Panc1 (cell line): ENCODE data around the gene KIF15. TPM values are rescaled to one million over a fixed set of nuclear protein-coding genes. Genes with fewer than 3 reads are reported as not detected.

Source experiments
- ATAC-seq: fragments of 200-7000 bp; cut with Tn5 transposase; 2 replicates; pipeline ENCODE4 v1.9.1; 2020; ENCODE audit warnings: mild to moderate bottlenecking, moderate library complexity
- BruUV-seq: library from RNA; stranded (reverse); fragments of 400-500 nt; replicated peaks from 2 replicates; lab custom pipeline; 2021; lab: Mats Ljungman, UMichigan
- CTCF ChIA-PET: fragments of 300-600 bp; sonication (Branson Sonifier 250); formaldehyde crosslinking; loops from one replicate; lab custom pipeline; 2022; ENCODE audit warnings: antibody characterized with exemption; lab: Charles Lee
- POLR2A ChIA-PET: fragments of 300-600 bp; sonication (Branson Sonifier 250); formaldehyde crosslinking; loops from one replicate; lab custom pipeline; 2022; ENCODE audit warnings: antibody characterized with exemption; lab: Charles Lee
- DNase-seq: peaks from one replicate; pipeline ENCODE4 v3.0.0-alpha.2; 2010; ENCODE audit warnings: low read depth, low spot score
- H3K27ac ChIP-seq: 2 replicates; pipeline ENCODE4 v1.5.1; 2011; ENCODE audit warnings: mild to moderate bottlenecking, low read length, inconsistent platforms
- H3K27me3 ChIP-seq: fragments of 200-500 bp; sonication (Bioruptor generic); 2 replicates; pipeline ENCODE4 v1.6.0; 2014; ENCODE audit warnings: low read length, inconsistent platforms; ENCODE audit not compliant: control insufficient read depth, insufficient read depth
- H3K36me3 ChIP-seq: fragments of 200-500 bp; sonication (Bioruptor generic); 2 replicates; pipeline ENCODE4 v1.5.1; 2014; ENCODE audit warnings: inconsistent platforms, mild to moderate bottlenecking, low read length, moderate library complexity; ENCODE audit not compliant: control insufficient read depth, insufficient read depth
- H3K4me1 ChIP-seq: 2 replicates; pipeline ENCODE4 v1.5.1; 2011; ENCODE audit warnings: inconsistent platforms, mild to moderate bottlenecking, low read length, moderate library complexity; ENCODE audit not compliant: control insufficient read depth, insufficient read depth
- H3K4me3 ChIP-seq, 2 experiments: 2 replicates each; pipeline ENCODE4 v1.5.1; 2011 to 2012; ENCODE audit warnings: low read depth in 2 of 2, low read length in 2 of 2, mild to moderate bottlenecking in 2 of 2, inconsistent platforms in 1 of 2, moderate library complexity in 1 of 2
- H3K9me3 ChIP-seq: fragments of 200-500 bp; sonication (Bioruptor generic); 2 replicates; pipeline ENCODE4 v1.5.1; 2014; ENCODE audit warnings: low read depth, mild to moderate bottlenecking, inconsistent platforms, low read length, moderate library complexity; ENCODE audit not compliant: control insufficient read depth, insufficient read depth
- POLR2AphosphoS5 ChIP-seq: IDR thresholded peaks from 2 replicates; pipeline ENCODE4 v1.6.1; 2012; ENCODE audit warnings: mild to moderate bottlenecking, low read depth, low read length, moderate library complexity
- SIN3A ChIP-seq: IDR thresholded peaks from 2 replicates; pipeline ENCODE4 v1.6.1; 2012; ENCODE audit warnings: low read depth, mild to moderate bottlenecking, low read length, moderate library complexity, borderline replicate concordance; ENCODE audit not compliant: insufficient read depth
- TCF7L2 ChIP-seq: IDR thresholded peaks from 2 replicates; pipeline ENCODE4 v1.6.1; 2011; ENCODE audit warnings: mild to moderate bottlenecking, low read depth, low read length, inconsistent platforms
- in situ Hi-C: cut with HindIII; loops from 2 replicates; pipeline ENCODE4 v1.10.0; 2016; ENCODE audit warnings: low sequenced_read_pairs, low pct_unique_long_range_greater_than_20kb
- intact Hi-C: fragments of 100-400 bp; cut with micrococcal nuclease; formaldehyde crosslinking; loops from one replicate; pipeline ENCODE4 v1.10.0; 2022; ENCODE audit not compliant: unreplicated experiment
- total RNA-seq: library from RNA; stranded (reverse); gene quantifications from one replicate; pipeline ENCODE4 v1.2.1, GENCODE V29; 2021; ENCODE audit not compliant: unreplicated experiment
- TF ChIP-seq, protein P1 (sequence below), 2 experiments: IDR thresholded peaks; 2 replicates each; pipeline ENCODE4 v1.6.1; 2011 to 2012; ENCODE audit warnings: low read depth in 2 of 2, control low read depth in 1 of 2, low read length in 1 of 2, mild to moderate bottlenecking in 1 of 2, moderate library complexity in 1 of 2; ENCODE audit not compliant: insufficient read depth in 1 of 2
- TF ChIP-seq, protein P2 (sequence below): fragments of 450-650 bp; IDR thresholded peaks from 2 replicates; pipeline ENCODE4 v1.5.1; 2017; ENCODE audit warnings: mild to moderate bottlenecking

The KIF15 gene
- total RNA-seq, 1 experiment from 2014 or later = 12.2 TPM

DNA sequence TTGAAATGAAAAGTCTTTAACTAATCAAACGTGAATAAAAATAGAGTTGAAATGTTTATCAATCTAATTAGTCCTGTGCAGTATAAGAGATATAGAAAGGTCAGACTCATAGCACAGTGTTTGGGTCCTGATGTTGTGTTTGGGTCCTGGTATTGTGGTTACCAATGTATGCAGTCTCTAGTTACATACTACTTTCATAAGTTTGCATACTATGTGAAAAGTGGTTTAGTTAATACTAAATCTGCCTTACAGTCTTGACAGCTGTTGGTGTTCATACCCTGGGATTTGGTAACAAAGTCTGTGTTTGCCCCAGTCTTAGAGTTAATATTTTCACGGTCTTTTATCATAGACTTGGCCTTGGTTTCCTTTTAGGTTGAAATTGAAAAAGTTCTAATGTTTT is 41.7 kb downstream of the KIF15 start:
- ChIA-PET CTCF (no interaction called here), POLR2A (no interaction called here)
- Histone ChIP-seq H3K4me1 (no peaks in the 10 kb centered on the region), H3K4me3 (no peak overlapping the region), H3K27ac (no peak overlapping the region), H3K27me3 (no peaks in the 10 kb centered on the region), H3K36me3 (peaks cover 3% of the 10 kb centered on the region; the same call in 1 of the 2 replicates), H3K9me3 (no peaks in the 10 kb centered on the region)
- intact Hi-C loops = no loop called here
- in situ Hi-C loops = no loop called here
- ATAC-seq = no peak
- DNase-seq = no peak
- TF ChIP-seq, protein P1, sequence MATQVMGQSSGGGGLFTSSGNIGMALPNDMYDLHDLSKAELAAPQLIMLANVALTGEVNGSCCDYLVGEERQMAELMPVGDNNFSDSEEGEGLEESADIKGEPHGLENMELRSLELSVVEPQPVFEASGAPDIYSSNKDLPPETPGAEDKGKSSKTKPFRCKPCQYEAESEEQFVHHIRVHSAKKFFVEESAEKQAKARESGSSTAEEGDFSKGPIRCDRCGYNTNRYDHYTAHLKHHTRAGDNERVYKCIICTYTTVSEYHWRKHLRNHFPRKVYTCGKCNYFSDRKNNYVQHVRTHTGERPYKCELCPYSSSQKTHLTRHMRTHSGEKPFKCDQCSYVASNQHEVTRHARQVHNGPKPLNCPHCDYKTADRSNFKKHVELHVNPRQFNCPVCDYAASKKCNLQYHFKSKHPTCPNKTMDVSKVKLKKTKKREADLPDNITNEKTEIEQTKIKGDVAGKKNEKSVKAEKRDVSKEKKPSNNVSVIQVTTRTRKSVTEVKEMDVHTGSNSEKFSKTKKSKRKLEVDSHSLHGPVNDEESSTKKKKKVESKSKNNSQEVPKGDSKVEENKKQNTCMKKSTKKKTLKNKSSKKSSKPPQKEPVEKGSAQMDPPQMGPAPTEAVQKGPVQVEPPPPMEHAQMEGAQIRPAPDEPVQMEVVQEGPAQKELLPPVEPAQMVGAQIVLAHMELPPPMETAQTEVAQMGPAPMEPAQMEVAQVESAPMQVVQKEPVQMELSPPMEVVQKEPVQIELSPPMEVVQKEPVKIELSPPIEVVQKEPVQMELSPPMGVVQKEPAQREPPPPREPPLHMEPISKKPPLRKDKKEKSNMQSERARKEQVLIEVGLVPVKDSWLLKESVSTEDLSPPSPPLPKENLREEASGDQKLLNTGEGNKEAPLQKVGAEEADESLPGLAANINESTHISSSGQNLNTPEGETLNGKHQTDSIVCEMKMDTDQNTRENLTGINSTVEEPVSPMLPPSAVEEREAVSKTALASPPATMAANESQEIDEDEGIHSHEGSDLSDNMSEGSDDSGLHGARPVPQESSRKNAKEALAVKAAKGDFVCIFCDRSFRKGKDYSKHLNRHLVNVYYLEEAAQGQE (IDR thresholded peaks at IDR 0.05; ENCODE audit: insufficient read depth in 1 of 2, low read depth in 2 of 2, low read length in 1 of 2) = no peak
- no peak for TF ChIP-seq POLR2AphosphoS5
- TF ChIP-seq TCF7L2 = no peak
- no peak for TF ChIP-seq SIN3A
- no TSS peak for BruUV-seq

DNA sequence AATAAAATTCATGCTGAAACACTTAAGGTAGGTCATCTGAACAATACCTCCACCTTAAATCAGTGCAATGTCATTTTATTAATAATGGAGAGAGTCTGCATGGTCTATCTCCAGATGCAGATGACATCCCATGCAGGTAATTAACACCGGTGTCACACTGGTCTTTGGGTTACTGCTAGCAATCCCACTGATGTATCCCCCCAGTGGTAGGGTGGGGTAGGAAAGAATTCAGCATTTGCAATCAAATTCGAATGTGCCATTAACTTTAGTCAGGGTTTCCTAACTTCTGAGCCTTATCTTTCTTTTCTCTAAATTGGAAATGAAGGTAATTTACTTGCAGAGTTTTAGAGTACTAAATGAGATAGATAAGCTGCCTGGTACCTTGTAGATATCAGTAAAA is 44.4 kb downstream of the KIF15 start:
- CTCF ChIA-PET = no interaction called here
- TF ChIP-seq TCF7L2 (no peak), POLR2AphosphoS5 (no peak), SIN3A (no peak)
- TF ChIP-seq, protein P2, sequence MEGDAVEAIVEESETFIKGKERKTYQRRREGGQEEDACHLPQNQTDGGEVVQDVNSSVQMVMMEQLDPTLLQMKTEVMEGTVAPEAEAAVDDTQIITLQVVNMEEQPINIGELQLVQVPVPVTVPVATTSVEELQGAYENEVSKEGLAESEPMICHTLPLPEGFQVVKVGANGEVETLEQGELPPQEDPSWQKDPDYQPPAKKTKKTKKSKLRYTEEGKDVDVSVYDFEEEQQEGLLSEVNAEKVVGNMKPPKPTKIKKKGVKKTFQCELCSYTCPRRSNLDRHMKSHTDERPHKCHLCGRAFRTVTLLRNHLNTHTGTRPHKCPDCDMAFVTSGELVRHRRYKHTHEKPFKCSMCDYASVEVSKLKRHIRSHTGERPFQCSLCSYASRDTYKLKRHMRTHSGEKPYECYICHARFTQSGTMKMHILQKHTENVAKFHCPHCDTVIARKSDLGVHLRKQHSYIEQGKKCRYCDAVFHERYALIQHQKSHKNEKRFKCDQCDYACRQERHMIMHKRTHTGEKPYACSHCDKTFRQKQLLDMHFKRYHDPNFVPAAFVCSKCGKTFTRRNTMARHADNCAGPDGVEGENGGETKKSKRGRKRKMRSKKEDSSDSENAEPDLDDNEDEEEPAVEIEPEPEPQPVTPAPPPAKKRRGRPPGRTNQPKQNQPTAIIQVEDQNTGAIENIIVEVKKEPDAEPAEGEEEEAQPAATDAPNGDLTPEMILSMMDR = no peak; the same call in 1 of the 2 replicates
- TF ChIP-seq, protein P1 (IDR thresholded peaks at IDR 0.05; ENCODE audit: insufficient read depth in 1 of 2, low read depth in 2 of 2, low read length in 1 of 2) = no peak

More for the DNA sequence above, 44.4 kb downstream of the KIF15 start:
- H3K27ac ChIP-seq = no peak overlapping the region
- POLR2A ChIA-PET = no interaction called here
- H3K27me3 ChIP-seq = no peaks in the 10 kb centered on the region
- DNase-seq (no peak), ATAC-seq (no peak)
- BruUV-seq = no TSS peak
- intact Hi-C loops = no loop called here
- no peaks in the 10 kb centered on the region for H3K9me3 ChIP-seq
- H3K4me1 ChIP-seq = no peaks in the 10 kb centered on the region
- H3K36me3 ChIP-seq = peaks cover 2% of the 10 kb centered on the region; the same call in 1 of the 2 replicates
- in situ Hi-C loops = no loop called here
- H3K4me3 ChIP-seq = no peak overlapping the region
